IMR-90 (cell line): ENCODE measurements around the gene GDNF. TPM values are rescaled to one million over a fixed set of nuclear protein-coding genes. Genes with fewer than 3 reads are reported as not detected.
A peak's percentile ranks its signal among the peaks of the same experiment; 100 is the strongest.

Source experiments
- ATAC-seq: fragments of 200-7000 bp; cut with Tn5 transposase; 2 replicates; pipeline ENCODE4 v1.9.1; 2020; ENCODE audit warnings: low read depth, mild to moderate bottlenecking, moderate library complexity
- BruUV-seq: library from RNA; stranded (reverse); fragments of 400-500 nt; replicated peaks from 2 replicates; lab custom pipeline; 2021; lab: Mats Ljungman, UMichigan
- CTCF ChIA-PET: fragments of 300-600 bp; formaldehyde crosslinking; extraction: SDS; loops from one replicate; lab custom pipeline; 2021; ENCODE audit warnings: antibody characterized with exemption; lab: Yijun Ruan, JAX
- POLR2A ChIA-PET: fragments of 300-600 bp; sonication (Branson Sonifier 250); formaldehyde crosslinking; loops from one replicate; lab custom pipeline; 2022; ENCODE audit warnings: antibody characterized with exemption; ENCODE audit not compliant: unreplicated experiment; lab: Charles Lee
- DNase-seq: peaks from one replicate; pipeline ENCODE4 v3.0.0; 2013
- H2AFZ ChIP-seq: replicated peaks from 2 replicates; pipeline ENCODE3; 2013; ENCODE audit warnings: low read length, mild to moderate bottlenecking; ENCODE audit not compliant: poor library complexity
- H2AK5ac ChIP-seq: 2 replicates; pipeline ENCODE4 v1.6.1; 2013; ENCODE audit warnings: low read depth, low read length, inconsistent platforms
- H2AK9ac ChIP-seq: replicated peaks from 2 replicates; pipeline ENCODE3; 2013; ENCODE audit warnings: mild to moderate bottlenecking, low read depth, low read length, moderate library complexity; ENCODE audit not compliant: poor library complexity
- H2BK120ac ChIP-seq: 2 replicates; pipeline ENCODE4 v1.6.1; 2013; ENCODE audit warnings: low read depth, low read length, inconsistent platforms
- H2BK15ac ChIP-seq: 3 replicates; pipeline ENCODE4 v1.6.1; 2013; ENCODE audit warnings: low read depth, low read length, inconsistent platforms
- H2BK20ac ChIP-seq: 2 replicates; pipeline ENCODE4 v1.6.1; 2013; ENCODE audit warnings: low read depth, mild to moderate bottlenecking, inconsistent platforms, low read length, moderate library complexity
- H2BK5ac ChIP-seq: 2 replicates; pipeline ENCODE4 v1.6.1; 2013; ENCODE audit warnings: mild to moderate bottlenecking, low read depth, low read length, inconsistent platforms; ENCODE audit not compliant: poor library complexity, severe bottlenecking
- H3K14ac ChIP-seq: replicated peaks from 2 replicates; pipeline ENCODE4 v1.6.1; 2013; ENCODE audit warnings: low read depth, low read length, inconsistent platforms
- H3K18ac ChIP-seq: 2 replicates; pipeline ENCODE4 v1.6.1; 2013; ENCODE audit warnings: low read depth, low read length, control low read depth
- H3K23ac ChIP-seq: 2 replicates; pipeline ENCODE4 v1.6.1; 2013; ENCODE audit warnings: low read depth, low read length, inconsistent platforms
- H3K27ac ChIP-seq: 2 replicates; pipeline ENCODE4 v1.5.1; 2013; ENCODE audit warnings: mild to moderate bottlenecking, control low read depth, low read length; ENCODE audit not compliant: insufficient read depth
- H3K27me3 ChIP-seq: 2 replicates; pipeline ENCODE4 v1.6.1; 2013; ENCODE audit warnings: low read length; ENCODE audit not compliant: control insufficient read depth, insufficient read depth
- H3K36me3 ChIP-seq: 2 replicates; pipeline ENCODE4 v1.6.1; 2013; ENCODE audit warnings: low read length, mixed read lengths; ENCODE audit not compliant: control insufficient read depth, insufficient read depth
- H3K4ac ChIP-seq: 2 replicates; pipeline ENCODE4 v1.6.1; 2013; ENCODE audit warnings: low read depth, low read length, inconsistent platforms
- H3K4me1 ChIP-seq: 2 replicates; pipeline ENCODE4 v1.6.1; 2013; ENCODE audit warnings: low read length, mixed read lengths; ENCODE audit not compliant: control insufficient read depth, insufficient read depth
- H3K4me2 ChIP-seq: 2 replicates; pipeline ENCODE4 v1.6.1; 2013; ENCODE audit warnings: low read depth, mild to moderate bottlenecking, control low read depth, low read length, moderate library complexity
- H3K4me3 ChIP-seq: 2 replicates; pipeline ENCODE4 v1.5.1; 2013; ENCODE audit warnings: low read depth, mild to moderate bottlenecking, control low read depth, low read length, moderate library complexity; ENCODE audit not compliant: insufficient read depth
- H3K56ac ChIP-seq: 2 replicates; pipeline ENCODE4 v1.6.1; 2013; ENCODE audit warnings: low read length, inconsistent platforms; ENCODE audit not compliant: insufficient read depth; ENCODE audit errors: extremely low read depth
- H3K79me1 ChIP-seq, 2 experiments: 2 replicates each; pipeline ENCODE4 v1.6.1; 2013; ENCODE audit warnings: low read length in 2 of 2, inconsistent platforms in 1 of 2, low read depth in 1 of 2
- H3K9ac ChIP-seq: 2 replicates; pipeline ENCODE4 v1.6.1; 2013; ENCODE audit warnings: low read depth, low read length, control low read depth
- H3K9me1 ChIP-seq: 2 replicates; pipeline ENCODE4 v1.6.1; 2013; ENCODE audit warnings: low read length, inconsistent platforms; ENCODE audit not compliant: insufficient read depth
- H3K9me3 ChIP-seq: 2 replicates; pipeline ENCODE4 v1.6.1; 2013; ENCODE audit warnings: low read length; ENCODE audit not compliant: control insufficient read depth, insufficient read depth
- H4K20me1 ChIP-seq: 2 replicates; pipeline ENCODE4 v1.6.1; 2013; ENCODE audit warnings: low read length, inconsistent platforms; ENCODE audit not compliant: insufficient read depth
- H4K5ac ChIP-seq: 2 replicates; pipeline ENCODE4 v1.6.1; 2013; ENCODE audit warnings: mild to moderate bottlenecking, low read depth, low read length, control low read depth
- H4K8ac ChIP-seq, 2 experiments: 2 replicates each; pipeline ENCODE4 v1.6.1; 2013; ENCODE audit warnings: low read depth in 2 of 2, low read length in 2 of 2, control low read depth in 1 of 2, inconsistent platforms in 1 of 2
- H4K91ac ChIP-seq: 2 replicates; pipeline ENCODE4 v1.6.1; 2013; ENCODE audit warnings: low read depth, low read length, inconsistent platforms; ENCODE audit not compliant: insufficient read depth
- BHLHE40 ChIP-seq: fragments of 150-350 bp; IDR thresholded peaks from 2 replicates; pipeline ENCODE4 v1.6.1; 2016; ENCODE audit warnings: mild to moderate bottlenecking, low read depth, low read length
- CEBPB ChIP-seq: IDR thresholded peaks from 2 replicates; pipeline ENCODE4 v1.6.1; 2012; ENCODE audit warnings: low read depth, low read length, improper control_type of control experiment
- CHD1 ChIP-seq: IDR thresholded peaks from 2 replicates; pipeline ENCODE4 v1.6.1; 2012; ENCODE audit warnings: low read depth, low read length, improper control_type of control experiment
- FOS ChIP-seq: fragments of 150-350 bp; IDR thresholded peaks from 2 replicates; pipeline ENCODE4 v1.6.1; 2016; ENCODE audit warnings: low read depth, low read length
- MAFK ChIP-seq: IDR thresholded peaks from 2 replicates; pipeline ENCODE4 v1.6.1; 2012; ENCODE audit warnings: low read depth, low read length, improper control_type of control experiment
- MAZ ChIP-seq: IDR thresholded peaks from 2 replicates; pipeline ENCODE4 v1.6.1; 2012; ENCODE audit warnings: low read depth, mild to moderate bottlenecking, low read length, improper control_type of control experiment, moderate library complexity, borderline replicate concordance
- MXI1 ChIP-seq: IDR thresholded peaks from 2 replicates; pipeline ENCODE4 v1.6.1; 2012; ENCODE audit warnings: low read depth, mild to moderate bottlenecking, low read length, moderate library complexity, borderline replicate concordance
- NFE2L2 ChIP-seq: fragments of 150-350 bp; IDR thresholded peaks from 2 replicates; pipeline ENCODE4 v1.6.1; 2016; ENCODE audit warnings: low read depth, mild to moderate bottlenecking, low read length
- POLR2A ChIP-seq: IDR thresholded peaks from 2 replicates; pipeline ENCODE4 v1.6.1; 2012; ENCODE audit warnings: mild to moderate bottlenecking, low read depth, low read length
- RAD21 ChIP-seq: IDR thresholded peaks from 2 replicates; pipeline ENCODE4 v1.6.1; 2012; ENCODE audit warnings: low read length, improper control_type of control experiment
- RCOR1 ChIP-seq: IDR thresholded peaks from 2 replicates; pipeline ENCODE4 v1.6.1; 2012; ENCODE audit warnings: mild to moderate bottlenecking, low read length, improper control_type of control experiment; ENCODE audit not compliant: insufficient replicate concordance
- RFX5 ChIP-seq: IDR thresholded peaks from 2 replicates; pipeline ENCODE4 v1.8.0; 2012; ENCODE audit warnings: low read depth, mild to moderate bottlenecking, low read length, moderate library complexity
- SMC3 ChIP-seq: fragments of 150-350 bp; IDR thresholded peaks from 2 replicates; pipeline ENCODE4 v1.6.1; 2016; ENCODE audit warnings: low read depth, mild to moderate bottlenecking, antibody characterized with exemption, low read length, moderate library complexity
- WGBS, 2 experiments: methylation state at CpG; one replicate each; pipeline versions ENCODE4 v1.1.5 to v1.1.7; 2013; ENCODE audit warnings: missing lambda C conversion rate in 2 of 2; ENCODE audit not compliant: insufficient read length in 1 of 2; ENCODE audit errors: extremely low coverage in 2 of 2; 5-methylcytosine and 5-hydroxymethylcytosine counted together
- dilution Hi-C: fragments of 300-500 bp; cut with HindIII; formaldehyde crosslinking; loops from one replicate; pipeline ENCODE4 v1.14.3; 2018; ENCODE audit warnings: low sequenced_read_pairs; ENCODE audit not compliant: unreplicated experiment
- in situ Hi-C: fragments of 300-500 bp; cut with MboI; formaldehyde crosslinking; loops from 3 replicates; pipeline ENCODE4 v1.14.3; 2019; ENCODE audit warnings: low sequenced_read_pairs, inconsistent platforms, mixed read lengths
- intact Hi-C: fragments of 100-400 bp; cut with micrococcal nuclease; formaldehyde crosslinking; loops from 2 replicates; pipeline ENCODE4 v1.10.0; 2022
- polyA plus RNA-seq, 3 experiments: library from polyadenylated mRNA; depleted of rRNA; stranded (reverse); fragments of >200 nt; gene quantifications; 2 replicates each; pipeline ENCODE4 v1.2.3, GENCODE V29; 2012; ENCODE audit warnings: low replicate concordance in 1 of 3
- total RNA-seq: library from RNA; depleted of rRNA; stranded (reverse); fragments of >200 nt; gene quantifications from 2 replicates; pipeline ENCODE4 v1.2.3, GENCODE V29; 2012
- TF ChIP-seq, protein P1 (sequence below): fragments of 150-350 bp; IDR thresholded peaks from 2 replicates; pipeline ENCODE4 v1.6.1; 2016; ENCODE audit warnings: low read depth, mild to moderate bottlenecking, low read length, moderate library complexity, borderline replicate concordance
- TF ChIP-seq, protein P2 (sequence below): conservative IDR thresholded peaks from 2 replicates; pipeline ENCODE4 v1.5.1; 2012; ENCODE audit warnings: mild to moderate bottlenecking, low read depth, low read length, improper control_type of control experiment
- TF ChIP-seq, protein P3 (sequence below): fragments of 150-350 bp; IDR thresholded peaks from 2 replicates; pipeline ENCODE4 v1.6.1; 2017; ENCODE audit warnings: mild to moderate bottlenecking, antibody characterized with exemption, low read length, low read depth

The GDNF gene
- total and polyA plus RNA-seq, 2 of the 4 experiments (the other 2 are of a cell fraction), result 0.18 to 0.82 TPM

DNA sequence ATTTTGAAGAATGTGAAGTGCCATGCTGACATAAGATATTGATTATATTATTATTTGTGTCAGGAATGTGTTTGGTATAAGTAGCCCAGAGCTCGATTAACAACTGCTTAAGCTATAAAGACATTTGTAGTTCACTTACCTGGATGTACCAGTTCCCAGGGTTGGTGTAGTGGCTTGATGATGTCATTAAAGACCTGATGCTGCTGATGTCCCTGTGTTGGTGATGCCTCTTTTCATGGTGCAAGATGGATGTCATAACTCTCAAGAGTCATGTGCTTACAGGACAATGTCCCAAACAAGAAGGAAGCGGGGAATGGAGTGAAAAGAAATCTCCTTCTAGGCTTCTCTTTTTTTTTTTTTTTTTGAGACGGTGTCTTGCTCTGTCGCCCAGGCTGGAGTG lies 11.5 kb upstream of the GDNF start:
- BruUV-seq, result no TSS peak
- Histone ChIP-seq H2BK15ac (no peak overlapping the region), H3K4me2 (no peak overlapping the region), H3K27ac (no peak overlapping the region), H4K20me1 (no peaks in the 10 kb centered on the region), H4K5ac (no peak overlapping the region), H3K14ac (no peak overlapping the region), H2AK5ac (0 out of 2 replicates have a peak overlapping the region, but pooled peaks have one; percentile 20), H3K27me3 (no peaks in the 10 kb centered on the region; the same call in 1 of the 2 replicates), H4K91ac (no peak overlapping the region; the same call in 1 of the 2 replicates), H3K9me3 (no peaks in the 10 kb centered on the region), H3K56ac (no peak overlapping the region), H3K79me1 (no peaks in the 10 kb centered on the region), H3K36me3 (no peaks in the 10 kb centered on the region), H2BK5ac (no peak overlapping the region), H4K8ac (no peak overlapping the region), H3K4me3 (no peak overlapping the region), H3K9me1 (peaks cover 4% of the 10 kb centered on the region; the same call in 1 of the 2 replicates), H2AFZ (no peak overlapping the region), H3K23ac (no peak overlapping the region), H2BK120ac (no peak overlapping the region), H2AK9ac (no peak overlapping the region), H3K4ac (no peak overlapping the region), H3K4me1 (peaks cover 2% of the 10 kb centered on the region; the same call in 1 of the 2 replicates), H3K18ac (no peak overlapping the region), H2BK20ac (no peak overlapping the region), H3K9ac (no peak overlapping the region)
- CTCF ChIA-PET, result interaction anchor here (0.6 kb wide), 1 partner anchor 516 kb away, joined by 3 read pairs; no protein-coding TSS in a partner anchor
- POLR2A ChIA-PET, result no interaction called here
- TF ChIP-seq, protein P1, sequence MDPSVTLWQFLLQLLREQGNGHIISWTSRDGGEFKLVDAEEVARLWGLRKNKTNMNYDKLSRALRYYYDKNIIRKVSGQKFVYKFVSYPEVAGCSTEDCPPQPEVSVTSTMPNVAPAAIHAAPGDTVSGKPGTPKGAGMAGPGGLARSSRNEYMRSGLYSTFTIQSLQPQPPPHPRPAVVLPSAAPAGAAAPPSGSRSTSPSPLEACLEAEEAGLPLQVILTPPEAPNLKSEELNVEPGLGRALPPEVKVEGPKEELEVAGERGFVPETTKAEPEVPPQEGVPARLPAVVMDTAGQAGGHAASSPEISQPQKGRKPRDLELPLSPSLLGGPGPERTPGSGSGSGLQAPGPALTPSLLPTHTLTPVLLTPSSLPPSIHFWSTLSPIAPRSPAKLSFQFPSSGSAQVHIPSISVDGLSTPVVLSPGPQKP, result no peak
- TF ChIP-seq, protein P2, sequence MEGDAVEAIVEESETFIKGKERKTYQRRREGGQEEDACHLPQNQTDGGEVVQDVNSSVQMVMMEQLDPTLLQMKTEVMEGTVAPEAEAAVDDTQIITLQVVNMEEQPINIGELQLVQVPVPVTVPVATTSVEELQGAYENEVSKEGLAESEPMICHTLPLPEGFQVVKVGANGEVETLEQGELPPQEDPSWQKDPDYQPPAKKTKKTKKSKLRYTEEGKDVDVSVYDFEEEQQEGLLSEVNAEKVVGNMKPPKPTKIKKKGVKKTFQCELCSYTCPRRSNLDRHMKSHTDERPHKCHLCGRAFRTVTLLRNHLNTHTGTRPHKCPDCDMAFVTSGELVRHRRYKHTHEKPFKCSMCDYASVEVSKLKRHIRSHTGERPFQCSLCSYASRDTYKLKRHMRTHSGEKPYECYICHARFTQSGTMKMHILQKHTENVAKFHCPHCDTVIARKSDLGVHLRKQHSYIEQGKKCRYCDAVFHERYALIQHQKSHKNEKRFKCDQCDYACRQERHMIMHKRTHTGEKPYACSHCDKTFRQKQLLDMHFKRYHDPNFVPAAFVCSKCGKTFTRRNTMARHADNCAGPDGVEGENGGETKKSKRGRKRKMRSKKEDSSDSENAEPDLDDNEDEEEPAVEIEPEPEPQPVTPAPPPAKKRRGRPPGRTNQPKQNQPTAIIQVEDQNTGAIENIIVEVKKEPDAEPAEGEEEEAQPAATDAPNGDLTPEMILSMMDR, result no peak
- TF ChIP-seq MAZ (no peak), RFX5 (no peak), RAD21 (no peak), MXI1 (no peak), NFE2L2 (no peak), FOS (no peak), CEBPB (no peak), SMC3 (no peak), MAFK (no peak), CHD1 (no peak), BHLHE40 (no peak), POLR2A (no peak), RCOR1 (no peak)
- TF ChIP-seq, protein P3, sequence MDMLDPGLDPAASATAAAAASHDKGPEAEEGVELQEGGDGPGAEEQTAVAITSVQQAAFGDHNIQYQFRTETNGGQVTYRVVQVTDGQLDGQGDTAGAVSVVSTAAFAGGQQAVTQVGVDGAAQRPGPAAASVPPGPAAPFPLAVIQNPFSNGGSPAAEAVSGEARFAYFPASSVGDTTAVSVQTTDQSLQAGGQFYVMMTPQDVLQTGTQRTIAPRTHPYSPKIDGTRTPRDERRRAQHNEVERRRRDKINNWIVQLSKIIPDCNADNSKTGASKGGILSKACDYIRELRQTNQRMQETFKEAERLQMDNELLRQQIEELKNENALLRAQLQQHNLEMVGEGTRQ, result no peak
- intact Hi-C loops, result no loop called here
- no CpG with 5 or more reads among the region's 4 CpGs for WGBS, 2 experiments
- dilution Hi-C loops, result no loop called here
- in situ Hi-C loops, result no loop called here
- ATAC-seq, result no peak
- no peak for DNase-seq
